Left cardiac atrium (tissue), 4 donors: ENCODE results near the gene AADACL3. TPM values are rescaled to one million over a fixed set of nuclear protein-coding genes. Genes with fewer than 3 reads are reported as not detected.

Source experiments
- ATAC-seq, 2 donors: fragments of 200-7000 bp; cut with Tn5 transposase; one replicate each; pipeline ENCODE4 v1.9.1; 2020; ENCODE audit warnings: mild to moderate bottlenecking in 2 of 2, moderate library complexity in 2 of 2
- DNase-seq: peaks from one replicate; pipeline ENCODE4 v3.0.0-alpha.2; 2020
- intact Hi-C, 2 donors: fragments of 100-400 bp; cut with DNase I; formaldehyde crosslinking; loops; one replicate each; pipeline versions ENCODE4 v1.14.1 to v1.15.1; 2022 to 2023
- total RNA-seq, 2 donors: library from RNA; stranded (reverse); fragmentation: NEBNext Ultra II Directional; extraction: Animal tissue kit (Norgen Biotek cat#: 25700); gene quantifications; one replicate each; pipeline ENCODE4 v1.2.1, GENCODE V29; 2021
- donor health status: DM: no; HTN: yes; CAD: no.
- donor health status: DM: no; HTN: yes; CAD: no; lungs with severe emphysema.
- donor health status: DM: yes; HTN: yes; CAD: no.
- donor health status: Dilated cardiomyopathy.

The AADACL3 gene
- total RNA-seq, 2 donors from 2014 or later, result 0.09 to 0.18 TPM

DNA sequence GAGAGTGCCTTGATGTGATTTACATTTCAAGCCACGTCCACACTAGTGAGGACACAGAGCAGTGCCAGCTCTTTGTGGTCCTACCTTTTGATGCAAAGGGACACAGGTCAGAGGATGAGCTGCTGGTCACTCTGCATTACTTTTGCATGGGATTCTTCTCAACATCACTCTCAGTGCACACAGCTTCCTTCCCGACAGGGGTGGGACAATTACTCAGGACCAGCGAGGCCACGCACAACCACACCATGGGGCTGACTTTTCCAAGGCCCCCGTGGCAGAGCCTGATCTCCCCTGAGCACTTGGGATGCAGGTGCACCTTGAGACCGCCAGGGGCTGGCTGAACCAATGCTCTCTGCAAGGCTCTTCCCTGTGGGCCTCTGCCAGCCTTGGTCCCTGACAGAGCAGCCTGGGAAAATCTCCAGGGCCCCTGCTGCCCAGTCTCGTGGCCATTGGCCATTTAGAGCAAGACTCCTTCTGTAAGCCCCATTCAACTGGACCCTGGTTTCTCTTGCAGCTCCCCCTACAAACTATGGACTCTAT is 44.4 kb downstream of the AADACL3 start:
- intact Hi-C loops, result no loop called here
- DNase-seq (no peak), ATAC-seq (no peak)

DNA sequence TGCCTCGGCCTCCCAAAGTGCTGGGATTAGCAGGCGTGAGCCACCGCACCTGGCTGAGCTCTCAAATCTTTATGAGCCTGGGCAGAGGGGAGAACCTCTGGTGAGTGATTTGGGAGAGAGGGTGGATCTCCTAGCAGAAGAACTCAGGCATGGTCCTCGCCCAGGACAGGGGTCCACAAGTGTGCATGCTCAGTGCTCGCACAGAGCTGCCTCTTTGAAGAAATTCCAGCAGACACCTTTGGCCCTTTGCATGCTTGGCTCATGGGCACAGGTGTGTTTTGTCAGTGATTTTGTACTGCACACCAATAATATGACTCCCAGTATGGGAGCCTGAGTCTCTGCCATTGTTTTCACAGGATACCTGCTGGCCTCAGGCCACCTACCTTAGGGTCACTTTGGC is 45.9 kb downstream of the AADACL3 start:
- intact Hi-C loops, result no loop called here

DNA sequence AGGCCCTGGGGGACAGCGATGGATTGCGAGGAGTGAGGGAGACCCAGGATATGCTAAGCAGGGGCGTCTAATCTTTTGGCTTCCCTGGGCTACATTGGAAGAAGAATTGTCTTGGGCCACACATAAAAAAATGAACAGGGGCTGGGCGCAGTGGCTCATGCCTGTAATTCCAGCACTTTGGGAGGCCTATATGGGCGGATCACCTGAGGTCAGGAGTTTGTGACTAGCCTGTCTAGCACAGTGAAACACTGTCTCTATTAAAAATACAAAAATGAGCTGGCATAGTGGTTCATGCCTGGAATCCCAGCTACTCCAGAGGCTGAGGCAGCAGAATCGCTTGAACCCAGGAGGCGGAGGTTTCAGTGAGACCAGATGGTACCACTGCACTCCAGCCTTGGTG is 46.9 kb downstream of the AADACL3 start:
- ATAC-seq (no peak), DNase-seq (no peak)
- intact Hi-C loops, result no loop called here

More for the DNA sequence above, 45.9 kb downstream of the AADACL3 start:
- DNase-seq, result no peak
- ATAC-seq, result no peak

- intact Hi-C loops, result no loop called here
- ATAC-seq (no peak), DNase-seq (no peak)
Observed at GRCh38 chr1:12763479-12763878, 47.6 kb downstream of the AADACL3 start.

DNA sequence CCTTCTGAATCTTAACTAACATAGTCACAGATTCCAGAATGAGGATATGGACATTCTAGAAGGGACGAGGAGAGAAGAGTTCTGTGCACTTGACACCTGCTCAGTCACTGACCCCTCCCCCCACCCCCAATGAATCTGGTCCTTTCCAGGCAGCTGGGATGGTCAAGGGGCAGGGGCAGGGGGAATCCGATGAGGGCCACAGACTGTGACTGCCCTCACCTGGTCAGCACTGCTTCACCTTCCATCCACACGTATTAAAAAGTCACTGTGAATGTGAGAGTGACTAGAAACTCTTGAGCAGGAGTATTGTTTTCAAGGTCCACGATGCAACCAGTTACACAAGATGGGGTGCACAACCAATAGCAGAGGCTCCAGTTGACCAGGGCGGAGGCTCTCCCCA is 48.1 kb downstream of the AADACL3 start:
- ATAC-seq (no peak), DNase-seq (no peak)
- intact Hi-C loops, result no loop called here

DNA sequence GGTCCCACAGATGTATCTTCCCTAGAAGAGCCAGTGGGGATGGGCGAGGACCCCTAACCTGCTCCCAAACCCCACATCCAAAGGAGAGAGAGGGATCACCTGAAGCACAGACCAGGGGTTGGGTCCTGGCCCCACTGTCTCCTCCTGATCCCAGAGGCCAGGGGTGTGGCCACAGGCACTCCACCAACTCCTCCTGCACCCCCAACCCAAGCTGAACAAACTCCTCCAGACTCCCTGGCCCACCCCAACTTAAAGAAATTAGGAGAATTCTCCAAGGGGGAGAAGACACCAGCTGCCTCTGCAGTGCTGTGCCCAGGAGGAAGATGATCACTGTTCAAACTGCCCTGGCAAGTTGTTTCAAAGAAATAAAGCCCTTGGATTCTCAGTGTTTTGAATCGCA is 53.1 kb downstream of the AADACL3 start:
- ATAC-seq (no peak), DNase-seq (no peak)
- intact Hi-C loops, result no loop called here

DNA sequence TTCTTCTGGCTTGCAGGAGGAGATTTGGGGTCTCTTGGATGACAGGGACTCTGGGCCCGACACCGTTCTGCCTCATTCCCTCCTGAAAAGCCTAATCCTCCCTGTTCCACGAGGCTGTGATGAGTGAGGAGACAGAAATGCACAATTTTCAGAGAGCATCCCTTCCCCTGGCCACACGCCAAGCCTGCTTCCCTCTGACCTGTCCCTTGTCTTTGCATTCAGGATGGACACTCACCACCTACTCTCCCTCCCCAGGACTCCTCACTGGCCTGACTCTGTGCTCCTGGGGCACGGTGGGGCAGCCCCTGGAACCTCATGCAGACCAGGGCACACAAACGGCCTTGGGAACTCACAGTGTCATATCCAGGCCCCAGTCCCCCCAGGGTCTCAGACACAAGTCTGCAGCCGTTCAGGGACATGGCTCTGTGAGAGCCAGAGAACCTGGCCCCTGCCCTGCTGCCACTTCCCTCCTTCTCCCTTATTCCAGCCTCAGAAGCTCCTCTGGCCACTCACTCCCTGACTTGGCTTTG is 54.1 kb downstream of the AADACL3 start:
- no peak for DNase-seq
- intact Hi-C loops, result no loop called here
- ATAC-seq, result no peak

DNA sequence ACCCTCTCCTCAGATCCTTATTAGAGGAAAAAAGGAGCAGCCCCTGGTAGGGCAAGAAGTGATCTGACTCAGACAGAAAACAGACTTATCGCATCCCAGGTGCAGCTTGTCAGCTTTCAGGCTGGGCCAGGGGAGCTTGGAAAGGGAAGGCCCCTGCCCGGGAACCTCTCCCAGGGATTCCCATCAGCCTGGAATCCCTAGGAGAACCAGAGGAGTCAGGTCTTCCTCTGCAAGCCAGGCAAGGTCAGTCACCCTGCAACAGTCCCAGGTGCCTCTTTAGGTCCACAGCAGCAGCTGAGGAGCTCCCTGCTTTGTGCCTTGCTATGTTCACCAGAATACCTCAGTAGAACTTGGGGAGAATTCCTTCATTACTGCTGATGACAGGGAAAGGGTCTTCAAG is 54.7 kb downstream of the AADACL3 start:
- no peak for DNase-seq
- ATAC-seq, result no peak
- intact Hi-C loops, result no loop called here

DNA sequence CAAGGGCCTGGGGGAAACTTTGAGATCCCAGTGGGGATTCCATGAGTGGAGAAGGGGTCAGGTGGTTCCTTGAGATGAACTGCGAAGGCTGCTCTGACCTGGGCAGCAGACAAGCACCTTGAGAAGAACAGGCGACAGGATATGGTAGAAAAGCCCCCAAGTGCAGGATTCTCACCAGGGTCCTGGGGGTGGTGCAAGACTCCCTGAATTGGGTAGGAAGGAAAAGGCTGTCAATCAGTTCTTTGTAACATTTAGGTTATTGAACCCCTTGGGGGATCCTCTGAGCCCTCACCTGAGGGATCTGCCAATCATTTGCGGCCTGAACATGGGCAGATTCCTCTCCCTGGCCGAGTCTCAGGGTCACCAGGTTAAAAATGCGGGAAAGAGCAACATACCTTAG is 55.3 kb downstream of the AADACL3 start:
- intact Hi-C loops, result no loop called here
- ATAC-seq (no peak), DNase-seq (no peak)

GRCh38 chr1:12772520-12772919 is 56.6 kb downstream of the AADACL3 start:
- no peak for ATAC-seq
- intact Hi-C loops, result no loop called here
- no peak for DNase-seq

DNA sequence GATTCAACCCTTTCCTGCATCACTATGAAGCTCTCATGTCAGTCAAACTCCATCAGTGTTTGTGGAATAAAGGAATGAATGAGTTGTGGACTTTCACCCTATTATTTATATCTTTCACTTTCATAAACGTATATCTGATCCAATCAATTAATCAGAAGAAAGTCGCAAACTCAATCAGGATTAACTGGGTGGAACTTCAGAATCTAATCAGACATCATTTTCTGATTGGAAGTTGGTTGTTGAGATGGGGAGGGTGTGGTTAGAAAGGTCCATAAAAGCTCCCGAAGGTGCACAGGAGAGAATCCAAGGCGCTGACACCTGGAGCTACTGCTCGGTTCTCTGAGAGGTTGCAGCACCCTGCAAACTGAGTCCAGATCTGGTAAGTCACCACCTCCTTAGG is 57.5 kb downstream of the AADACL3 start, which contains the start of gene PRAMEF12:
TSS of gene PRAMEF12 (plus strand) at position 301 of the 400 bp plus-strand sequence. CDS start 1,130 bp downstream, outside the sequence.
- intact Hi-C loops, result no loop called here
- ATAC-seq (no peak), DNase-seq (no peak)

GRCh38 chr1:12774801-12775345 is 59.0 kb downstream of the AADACL3 start:
- intact Hi-C loops, result no loop called here
- DNase-seq (no peak), ATAC-seq (no peak)

GRCh38 chr1:12775443-12775842 is 59.5 kb downstream of the AADACL3 start:
- no peak for ATAC-seq
- no peak for DNase-seq
- intact Hi-C loops, result no loop called here

DNA sequence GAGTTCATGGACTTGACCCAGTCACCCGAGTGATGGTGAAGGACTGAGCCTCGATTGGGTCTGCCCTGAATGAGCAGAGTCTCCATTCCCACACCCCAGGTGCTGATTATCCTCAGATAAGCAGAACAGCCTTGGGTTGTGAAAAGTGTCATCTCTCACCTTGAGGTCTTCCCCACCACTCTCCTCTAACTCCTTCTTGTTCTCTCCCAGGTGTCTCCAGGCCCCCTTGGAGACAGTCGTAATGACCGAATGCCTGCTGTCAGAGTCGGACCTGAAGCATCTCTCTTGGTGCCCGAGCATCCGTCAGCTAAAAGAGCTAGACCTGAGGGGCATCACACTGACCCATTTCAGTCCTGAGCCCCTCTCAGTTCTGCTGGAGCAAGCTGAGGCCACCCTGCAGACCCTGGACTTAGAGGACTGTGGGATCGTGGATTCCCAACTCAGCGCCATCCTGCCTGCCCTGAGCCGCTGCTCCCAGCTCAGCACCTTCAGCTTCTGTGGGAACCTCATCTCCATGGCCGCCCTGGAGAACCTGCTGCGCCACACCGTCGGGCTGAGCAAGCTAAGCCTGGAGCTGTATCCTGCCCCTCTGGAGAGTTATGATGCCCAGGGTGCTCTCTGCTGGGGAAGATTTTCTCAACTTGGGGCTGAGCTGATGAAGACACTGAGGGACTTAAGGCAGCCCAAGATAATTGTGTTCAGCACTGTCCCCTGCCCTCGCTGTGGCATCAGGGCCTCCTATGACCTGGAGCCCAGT is 61.1 kb downstream of the AADACL3 start:
- DNase-seq, result no peak
- ATAC-seq, result no peak
- intact Hi-C loops, result no loop called here

Other genes with a start within 250 kb of the AADACL3 start
- gene DHRS3, start 97.9 kb upstream of the AADACL3 start, total RNA-seq, result 100 to 1,000 TPM in 1 of 2 donors, 10 to 100 TPM in 1; 74.3 to 106 TPM
- gene AADACL4, start 72.0 kb upstream of the AADACL3 start, total RNA-seq, result not detected
- not detected for gene CFAP107, start 30.1 kb downstream of the AADACL3 start, total RNA-seq
- gene PRAMEF12, start 57.6 kb downstream of the AADACL3 start, total RNA-seq, result not detected
- gene PRAMEF1, start 75.3 kb downstream of the AADACL3 start, total RNA-seq, result not detected
- gene PRAMEF11, start 115.3 kb downstream of the AADACL3 start, total RNA-seq, result not detected
- not detected for gene HNRNPCL1, start 132.6 kb downstream of the AADACL3 start, total RNA-seq
- not detected for gene PRAMEF2, start 141.0 kb downstream of the AADACL3 start, total RNA-seq
- not detected for gene PRAMEF4, start 170.1 kb downstream of the AADACL3 start, total RNA-seq
- not detected for gene PRAMEF10, start 182.2 kb downstream of the AADACL3 start, total RNA-seq
- gene PRAMEF7, start 200.5 kb downstream of the AADACL3 start, total RNA-seq, result not detected
- not detected for gene PRAMEF6, start 231.5 kb downstream of the AADACL3 start, total RNA-seq